ENCODE results near the gene SLC25A21.

Gene SLC25A21

DNA sequence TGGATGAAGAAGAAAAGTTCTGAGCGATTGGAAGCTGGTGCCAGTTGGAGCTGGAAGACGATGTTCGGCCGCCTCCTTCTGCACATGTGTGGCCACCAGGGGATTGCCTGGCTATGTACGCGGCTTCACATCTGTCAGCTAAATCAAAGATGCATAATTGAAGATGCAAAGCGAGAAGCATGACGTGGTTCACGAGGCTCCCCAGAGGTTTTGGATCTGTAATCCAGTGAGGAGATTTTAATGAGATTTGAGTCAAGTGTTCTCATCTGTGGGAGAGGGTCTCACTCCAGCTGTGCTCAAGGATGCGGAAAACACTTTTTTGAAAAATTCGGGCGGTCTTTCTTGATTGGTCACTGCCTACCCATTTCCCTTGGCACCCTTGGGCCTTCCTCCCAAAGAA lies 416.2 kb downstream of the SLC25A21 start:
- Histone ChIP-seq H4K8ac (ENCODE audit: low read depth, low read length) (no peak overlapping the region), H3K36me3 (ENCODE audit: control insufficient read depth in 1 of 2, insufficient read depth in 2 of 2, low read length in 2 of 2) (no peaks in the 10 kb centered on the region), H2BK12ac (ENCODE audit: low read length) (no peak overlapping the region), H3K14ac (ENCODE audit: low read length) (no peak overlapping the region), H3K4me1 (ENCODE audit: control insufficient read depth in 1 of 2, insufficient read depth in 2 of 2, low read length in 2 of 2) (no peaks in the 10 kb centered on the region), H3K9me3 (ENCODE audit: insufficient read depth, low read depth, low read length) (peaks cover 2% of the 10 kb centered on the region), H2AFZ (ENCODE audit: insufficient read depth, low read length, poor library complexity) (no peak overlapping the region), H3K27me3 (ENCODE audit: insufficient read depth, low read length) (no peaks in the 10 kb centered on the region), H3K27ac (ENCODE audit: low read depth, low read length) (no peak overlapping the region), H3K4me2 (ENCODE audit: low read length) (no peak overlapping the region), H4K12ac (ENCODE audit: low read depth, low read length) (no peak overlapping the region), H2BK5ac (ENCODE audit: low read depth, low read length, poor library complexity) (no peak overlapping the region), H3K4me3 (ENCODE audit: low read depth, low read length) (no peak overlapping the region), H3K4ac (ENCODE audit: low read depth, low read length) (no peak overlapping the region), H3K18ac (ENCODE audit: low read length) (no peak overlapping the region), H3K79me2 (ENCODE audit: control insufficient read depth, insufficient read depth, low read length, poor library complexity) (no peaks in the 10 kb centered on the region), H3K23ac (ENCODE audit: low read length) (no peak overlapping the region), H2AK5ac (ENCODE audit: low read length) (no peak overlapping the region), H3K9ac (ENCODE audit: low read length) (no peak overlapping the region), H3K79me1 (ENCODE audit: low read length) (no peaks in the 10 kb centered on the region), H4K91ac (ENCODE audit: low read depth, low read length) (no peak overlapping the region), H2BK120ac (ENCODE audit: insufficient read depth, low read length, poor library complexity) (no peak overlapping the region)
- WGBS (ENCODE audit: extremely low coverage, insufficient coverage, insufficient read length), result no CpG with 5 or more reads among the region's 12 CpGs
- no peak for DNase-seq

DNA sequence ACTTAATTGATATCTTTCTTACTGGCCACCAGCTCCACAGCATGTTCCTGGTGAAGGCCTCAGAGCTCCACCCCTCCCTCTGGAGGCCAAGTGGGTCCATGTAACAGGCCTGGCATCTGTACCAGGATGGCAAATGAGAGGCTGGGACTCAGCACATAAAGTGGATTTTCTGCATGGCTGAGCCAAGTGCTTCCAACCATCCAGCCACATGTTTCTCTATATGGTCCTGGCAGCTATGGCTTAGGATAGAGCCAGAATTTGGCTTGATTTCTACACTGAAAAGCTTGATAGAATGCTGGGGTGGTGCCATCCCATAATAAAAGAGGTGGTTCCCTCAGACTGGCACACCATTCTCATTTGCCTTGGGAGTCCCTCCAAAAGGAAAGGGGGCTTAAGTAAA lies 416.6 kb downstream of the SLC25A21 start:
- H3K36me3 ChIP-seq (ENCODE audit: control insufficient read depth in 1 of 2, insufficient read depth in 2 of 2, low read length in 2 of 2), result no peaks in the 10 kb centered on the region
- H3K4me2 ChIP-seq (ENCODE audit: low read length), result no peak overlapping the region
- no peak overlapping the region for H3K9ac ChIP-seq (ENCODE audit: low read length)
- H2BK120ac ChIP-seq (ENCODE audit: insufficient read depth, low read length, poor library complexity), result no peak overlapping the region
- H3K18ac ChIP-seq (ENCODE audit: low read length), result no peak overlapping the region
- H2AK5ac ChIP-seq (ENCODE audit: low read length), result no peak overlapping the region
- no peaks in the 10 kb centered on the region for H3K27me3 ChIP-seq (ENCODE audit: insufficient read depth, low read length)
- H3K79me1 ChIP-seq (ENCODE audit: low read length), result no peaks in the 10 kb centered on the region
- H4K8ac ChIP-seq (ENCODE audit: low read depth, low read length), result no peak overlapping the region
- no peak overlapping the region for H2BK12ac ChIP-seq (ENCODE audit: low read length)
- H3K23ac ChIP-seq (ENCODE audit: low read length), result no peak overlapping the region
- H2AFZ ChIP-seq (ENCODE audit: insufficient read depth, low read length, poor library complexity), result no peak overlapping the region
- H4K12ac ChIP-seq (ENCODE audit: low read depth, low read length), result no peak overlapping the region
- no peak overlapping the region for H3K4me3 ChIP-seq (ENCODE audit: low read depth, low read length)
- H3K27ac ChIP-seq (ENCODE audit: low read depth, low read length), result no peak overlapping the region
- H2BK5ac ChIP-seq (ENCODE audit: low read depth, low read length, poor library complexity), result no peak overlapping the region
- H3K4me1 ChIP-seq (ENCODE audit: control insufficient read depth in 1 of 2, insufficient read depth in 2 of 2, low read length in 2 of 2), result peaks cover 0 to 1% of the 10 kb centered on the region in 2 experiments
- H3K9me3 ChIP-seq (ENCODE audit: insufficient read depth, low read depth, low read length), result peaks cover 2% of the 10 kb centered on the region
- H3K4ac ChIP-seq (ENCODE audit: low read depth, low read length), result no peak overlapping the region
- H4K91ac ChIP-seq (ENCODE audit: low read depth, low read length), result no peak overlapping the region
- H3K14ac ChIP-seq (ENCODE audit: low read length), result no peak overlapping the region
- no peak for DNase-seq
- H3K79me2 ChIP-seq (ENCODE audit: control insufficient read depth, insufficient read depth, low read length, poor library complexity), result no peaks in the 10 kb centered on the region

DNA sequence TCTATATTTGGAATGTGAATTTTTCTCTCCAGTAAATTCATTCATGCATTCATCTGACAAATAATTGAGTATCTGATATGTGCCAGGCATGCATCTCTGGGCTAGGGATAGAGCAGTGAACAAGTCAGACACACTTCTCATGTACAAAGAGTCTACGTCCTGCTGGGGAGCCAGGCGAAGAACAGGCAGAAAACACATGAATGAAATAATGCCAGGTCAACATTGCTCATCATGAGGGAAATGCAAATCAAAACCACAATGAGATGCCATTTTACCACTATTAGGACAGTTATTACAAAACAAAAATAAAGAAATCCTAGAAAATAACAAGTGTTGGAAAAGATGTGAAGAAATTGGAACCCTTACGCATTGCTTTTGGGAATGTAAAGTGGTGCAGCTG lies 420.5 kb downstream of the SLC25A21 start:
- no CpG with 5 or more reads among the region's 3 CpGs for WGBS (ENCODE audit: extremely low coverage, insufficient coverage, insufficient read length)
- no peaks in the 10 kb centered on the region for H3K79me2 ChIP-seq (ENCODE audit: control insufficient read depth, insufficient read depth, low read length, poor library complexity)
- no peak overlapping the region for H2BK12ac ChIP-seq (ENCODE audit: low read length)
- no peak overlapping the region for H3K14ac ChIP-seq (ENCODE audit: low read length)
- peaks cover 2% of the 10 kb centered on the region for H3K9me3 ChIP-seq (ENCODE audit: insufficient read depth, low read depth, low read length)
- H2BK120ac ChIP-seq (ENCODE audit: insufficient read depth, low read length, poor library complexity), result no peak overlapping the region
- no peak for DNase-seq
- no peaks in the 10 kb centered on the region for H3K27me3 ChIP-seq (ENCODE audit: insufficient read depth, low read length)
- no peak overlapping the region for H3K27ac ChIP-seq (ENCODE audit: low read depth, low read length)
- H2AK5ac ChIP-seq (ENCODE audit: low read length), result no peak overlapping the region
- no peak overlapping the region for H4K12ac ChIP-seq (ENCODE audit: low read depth, low read length)
- no peak overlapping the region for H3K4ac ChIP-seq (ENCODE audit: low read depth, low read length)
- no peak overlapping the region for H3K9ac ChIP-seq (ENCODE audit: low read length)
- H3K18ac ChIP-seq (ENCODE audit: low read length), result no peak overlapping the region
- H3K4me2 ChIP-seq (ENCODE audit: low read length), result no peak overlapping the region
- no peak overlapping the region for H2BK5ac ChIP-seq (ENCODE audit: low read depth, low read length, poor library complexity)
- H4K91ac ChIP-seq (ENCODE audit: low read depth, low read length), result no peak overlapping the region
- H3K4me3 ChIP-seq (ENCODE audit: low read depth, low read length), result no peak overlapping the region
- no peaks in the 10 kb centered on the region for H3K36me3 ChIP-seq (ENCODE audit: control insufficient read depth in 1 of 2, insufficient read depth in 2 of 2, low read length in 2 of 2)
- H3K4me1 ChIP-seq (ENCODE audit: control insufficient read depth in 1 of 2, insufficient read depth in 2 of 2, low read length in 2 of 2), result peaks cover 0 to 3% of the 10 kb centered on the region in 2 experiments
- H3K23ac ChIP-seq (ENCODE audit: low read length), result no peak overlapping the region
- H4K8ac ChIP-seq (ENCODE audit: low read depth, low read length), result no peak overlapping the region
- H3K79me1 ChIP-seq (ENCODE audit: low read length), result no peaks in the 10 kb centered on the region
- no peak overlapping the region for H2AFZ ChIP-seq (ENCODE audit: insufficient read depth, low read length, poor library complexity)

DNA sequence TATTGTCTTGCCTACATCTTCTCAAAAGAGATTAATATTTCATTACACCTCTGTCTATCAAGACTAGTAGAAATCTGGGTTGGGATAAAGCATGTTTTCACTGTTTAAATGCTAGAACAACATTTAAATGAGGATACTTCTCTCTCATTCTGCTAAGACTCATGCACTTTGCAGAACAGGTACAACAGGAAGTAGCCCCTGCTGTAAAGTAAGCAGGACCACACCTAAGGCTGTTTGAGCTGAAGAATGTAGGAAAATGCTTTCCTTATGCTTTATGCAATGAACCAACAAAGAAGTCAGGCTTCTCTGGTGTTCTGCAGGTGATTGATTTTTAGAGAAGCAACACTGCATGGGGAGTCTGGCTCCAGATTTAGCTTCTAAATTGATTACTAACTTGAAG lies 421.3 kb downstream of the SLC25A21 start:
- no peak overlapping the region for H3K23ac ChIP-seq (ENCODE audit: low read length)
- no peak overlapping the region for H4K8ac ChIP-seq (ENCODE audit: low read depth, low read length)
- H2BK12ac ChIP-seq (ENCODE audit: low read length), result no peak overlapping the region
- peaks cover under 1% of the 10 kb centered on the region for H3K9me3 ChIP-seq (ENCODE audit: insufficient read depth, low read depth, low read length)
- no peak overlapping the region for H2BK120ac ChIP-seq (ENCODE audit: insufficient read depth, low read length, poor library complexity)
- no peak overlapping the region for H3K18ac ChIP-seq (ENCODE audit: low read length)
- H3K4me2 ChIP-seq (ENCODE audit: low read length), result no peak overlapping the region
- no peaks in the 10 kb centered on the region for H3K27me3 ChIP-seq (ENCODE audit: insufficient read depth, low read length)
- H3K9ac ChIP-seq (ENCODE audit: low read length), result no peak overlapping the region
- no peak overlapping the region for H2AK5ac ChIP-seq (ENCODE audit: low read length)
- DNase-seq, result no peak
- no peak overlapping the region for H2BK5ac ChIP-seq (ENCODE audit: low read depth, low read length, poor library complexity)
- no peak overlapping the region for H3K4me3 ChIP-seq (ENCODE audit: low read depth, low read length)
- H3K79me1 ChIP-seq (ENCODE audit: low read length), result no peaks in the 10 kb centered on the region
- H3K27ac ChIP-seq (ENCODE audit: low read depth, low read length), result no peak overlapping the region
- peaks cover 0 to 3% of the 10 kb centered on the region in 2 experiments for H3K4me1 ChIP-seq (ENCODE audit: control insufficient read depth in 1 of 2, insufficient read depth in 2 of 2, low read length in 2 of 2)
- H3K36me3 ChIP-seq (ENCODE audit: control insufficient read depth in 1 of 2, insufficient read depth in 2 of 2, low read length in 2 of 2), result no peaks in the 10 kb centered on the region
- H3K4ac ChIP-seq (ENCODE audit: low read depth, low read length), result no peak overlapping the region
- H3K14ac ChIP-seq (ENCODE audit: low read length), result no peak overlapping the region
- no peak overlapping the region for H4K91ac ChIP-seq (ENCODE audit: low read depth, low read length)
- no peak overlapping the region for H2AFZ ChIP-seq (ENCODE audit: insufficient read depth, low read length, poor library complexity)
- H3K79me2 ChIP-seq (ENCODE audit: control insufficient read depth, insufficient read depth, low read length, poor library complexity), result no peaks in the 10 kb centered on the region
- H4K12ac ChIP-seq (ENCODE audit: low read depth, low read length), result no peak overlapping the region

DNA sequence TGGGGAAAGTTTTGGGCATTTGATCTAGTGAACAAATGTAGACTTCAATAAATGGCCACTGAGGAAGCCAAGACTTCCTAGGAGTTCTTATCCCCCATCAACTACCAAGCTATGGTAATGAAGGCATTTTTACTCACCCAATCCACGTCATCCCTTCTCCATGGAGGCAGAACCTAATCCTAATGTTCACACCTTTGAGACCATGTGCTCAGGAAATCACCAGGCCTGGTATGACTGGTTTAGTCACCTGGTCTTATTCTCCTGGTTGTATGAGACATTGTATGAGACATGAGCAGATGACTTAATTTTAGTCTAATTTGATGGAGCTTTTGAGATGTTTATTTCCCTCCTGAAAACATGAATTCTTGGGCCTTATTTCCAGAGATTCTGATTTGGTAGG lies 422.2 kb downstream of the SLC25A21 start:
- no peak overlapping the region for H3K4ac ChIP-seq (ENCODE audit: low read depth, low read length)
- no peaks in the 10 kb centered on the region for H3K27me3 ChIP-seq (ENCODE audit: insufficient read depth, low read length)
- H3K23ac ChIP-seq (ENCODE audit: low read length), result no peak overlapping the region
- no peak overlapping the region for H2AK5ac ChIP-seq (ENCODE audit: low read length)
- DNase-seq, result no peak
- H3K4me2 ChIP-seq (ENCODE audit: low read length), result no peak overlapping the region
- no peak overlapping the region for H3K14ac ChIP-seq (ENCODE audit: low read length)
- H3K79me1 ChIP-seq (ENCODE audit: low read length), result no peaks in the 10 kb centered on the region
- H4K8ac ChIP-seq (ENCODE audit: low read depth, low read length), result no peak overlapping the region
- H3K9me3 ChIP-seq (ENCODE audit: insufficient read depth, low read depth, low read length), result no peaks in the 10 kb centered on the region
- no peaks in the 10 kb centered on the region for H3K79me2 ChIP-seq (ENCODE audit: control insufficient read depth, insufficient read depth, low read length, poor library complexity)
- no peak overlapping the region for H3K27ac ChIP-seq (ENCODE audit: low read depth, low read length)
- H3K18ac ChIP-seq (ENCODE audit: low read length), result no peak overlapping the region
- H3K4me3 ChIP-seq (ENCODE audit: low read depth, low read length), result no peak overlapping the region
- no peak overlapping the region for H2BK120ac ChIP-seq (ENCODE audit: insufficient read depth, low read length, poor library complexity)
- no peaks in the 10 kb centered on the region for H3K36me3 ChIP-seq (ENCODE audit: control insufficient read depth in 1 of 2, insufficient read depth in 2 of 2, low read length in 2 of 2)
- no peak overlapping the region for H3K9ac ChIP-seq (ENCODE audit: low read length)
- no peak overlapping the region for H2BK5ac ChIP-seq (ENCODE audit: low read depth, low read length, poor library complexity)
- no CpG with 5 or more reads among the region's 1 CpG for WGBS (ENCODE audit: extremely low coverage, insufficient coverage, insufficient read length)
- no peak overlapping the region for H2AFZ ChIP-seq (ENCODE audit: insufficient read depth, low read length, poor library complexity)
- H4K12ac ChIP-seq (ENCODE audit: low read depth, low read length), result no peak overlapping the region
- no peak overlapping the region for H2BK12ac ChIP-seq (ENCODE audit: low read length)
- no peak overlapping the region for H4K91ac ChIP-seq (ENCODE audit: low read depth, low read length)
- H3K4me1 ChIP-seq (ENCODE audit: control insufficient read depth in 1 of 2, insufficient read depth in 2 of 2, low read length in 2 of 2), result peaks cover 0 to 3% of the 10 kb centered on the region in 2 experiments
